Jurkat, Clone E6-1 (cell line): ENCODE measurements around the gene EHD4.

Experiments used
- DNase-seq: peaks from one replicate; pipeline ENCODE4 v3.0.0-alpha.2; 2011; ENCODE audit warnings: low read depth, low spot score
- H3K4me3 ChIP-seq: 2 replicates; pipeline ENCODE4 v1.5.1; 2011; ENCODE audit warnings: mild to moderate bottlenecking, low read length, control low read depth, moderate library complexity

Gene EHD4

DNA sequence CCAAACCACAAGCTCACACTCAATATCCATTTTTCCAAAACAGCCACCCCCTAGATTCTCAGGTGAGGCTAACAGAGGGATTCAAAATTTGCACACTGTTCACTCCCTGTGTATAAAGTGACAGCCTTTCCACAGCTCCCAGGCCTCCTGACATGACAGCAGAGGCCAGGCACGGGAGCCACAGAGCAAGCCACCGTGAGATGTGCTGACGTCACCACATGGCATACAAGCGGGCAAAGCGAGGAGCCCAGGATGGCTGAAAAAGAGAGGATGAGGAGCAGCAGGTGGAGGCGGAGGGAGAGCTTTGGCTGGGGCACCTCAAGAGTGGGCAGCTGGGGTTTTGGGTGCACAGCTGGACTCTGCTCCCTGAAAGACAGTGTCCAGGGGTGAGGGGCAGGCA is 27.1 kb downstream of the EHD4 start:
- no peak overlapping the region for H3K4me3 ChIP-seq
- DNase-seq = no peak

DNA sequence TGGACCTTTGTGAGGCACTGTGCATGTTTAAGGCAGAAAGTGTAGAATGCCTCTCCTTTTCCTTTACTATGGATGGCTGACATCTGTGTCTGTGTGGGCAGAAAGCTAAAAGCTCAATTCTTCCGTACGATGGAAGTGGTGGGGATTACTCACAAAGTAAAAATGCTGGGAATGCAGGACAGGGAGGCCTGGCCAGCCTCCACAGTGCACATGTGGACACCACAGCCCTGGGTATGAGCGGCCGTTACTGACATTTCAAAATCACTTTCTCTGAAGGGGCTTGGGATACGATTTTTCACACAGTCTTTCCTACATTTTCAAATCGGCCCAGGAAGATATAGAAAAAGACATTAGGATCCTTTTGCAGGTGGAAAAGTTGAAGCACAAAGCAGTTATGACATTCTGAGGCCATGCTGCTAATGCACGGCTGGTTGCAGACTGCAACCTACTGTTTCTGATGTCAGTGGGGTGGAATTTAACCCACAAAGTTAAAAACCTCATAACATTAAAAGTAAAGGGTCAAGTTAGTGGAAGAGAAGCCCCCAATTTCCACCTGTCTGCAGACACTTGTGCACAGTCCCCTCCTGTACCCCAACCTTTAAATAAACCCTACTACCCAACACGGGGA is 27.9 kb downstream of the EHD4 start:
- H3K4me3 ChIP-seq = no peak overlapping the region
- no peak for DNase-seq

DNA sequence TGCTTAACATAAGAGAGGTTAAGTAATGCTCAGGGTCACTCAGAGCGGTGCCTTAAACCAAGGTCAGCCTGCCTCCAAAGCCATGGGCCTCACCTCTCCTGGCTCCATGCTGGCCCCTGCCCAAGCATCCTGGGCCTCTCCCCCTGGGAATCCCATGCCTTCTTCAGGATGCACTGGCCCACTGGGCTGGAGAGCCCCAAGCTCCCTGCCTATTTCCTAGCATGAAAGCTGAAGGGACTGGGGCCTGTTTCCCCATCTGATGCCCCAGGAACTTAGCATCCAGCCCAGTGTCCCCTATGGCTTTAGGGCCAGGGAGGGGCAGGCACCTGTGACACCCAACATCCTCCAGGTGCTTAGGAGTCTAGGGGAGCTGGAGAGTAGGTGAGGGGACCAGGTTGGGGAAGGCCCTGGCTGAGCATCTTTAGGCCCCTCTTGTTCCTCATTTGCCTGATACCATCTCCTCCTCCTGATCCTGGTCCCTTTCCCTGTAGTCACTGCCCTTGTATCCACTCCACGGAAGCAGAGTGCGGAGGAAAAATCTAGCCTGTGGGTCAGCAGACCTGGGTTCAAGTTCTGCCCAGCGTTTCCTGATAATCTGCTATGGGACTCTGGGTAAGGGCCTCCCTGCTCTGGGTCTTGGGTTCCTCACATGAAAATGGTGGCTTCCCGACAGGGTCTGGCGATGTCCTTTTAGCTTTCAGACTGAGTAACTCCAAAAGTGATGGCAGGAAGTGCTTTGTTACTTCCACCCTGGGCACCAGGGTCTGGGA is 28.6 kb downstream of the EHD4 start:
- no peak overlapping the region for H3K4me3 ChIP-seq
- no peak for DNase-seq

DNA sequence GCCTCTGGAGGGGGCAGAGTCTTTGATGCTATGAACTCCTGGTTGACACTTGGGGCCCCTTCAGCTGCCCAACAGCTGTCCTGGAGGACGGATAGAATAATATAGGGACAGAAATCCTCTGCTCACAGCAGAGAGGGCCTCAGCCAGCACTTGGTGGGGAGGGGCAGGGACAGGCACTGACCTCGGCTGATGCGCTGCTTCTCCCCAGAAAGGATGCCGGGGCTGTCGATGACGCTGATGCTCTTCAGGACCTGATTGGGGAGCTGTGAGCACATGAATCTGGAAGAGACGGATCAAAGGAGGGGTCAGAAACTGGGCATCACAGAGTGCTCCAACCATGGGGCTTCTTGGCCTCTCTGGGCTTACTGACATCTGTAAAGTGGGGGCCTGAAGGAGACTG is 29.5 kb downstream of the EHD4 start:
- no peak overlapping the region for H3K4me3 ChIP-seq
- no peak for DNase-seq

DNA sequence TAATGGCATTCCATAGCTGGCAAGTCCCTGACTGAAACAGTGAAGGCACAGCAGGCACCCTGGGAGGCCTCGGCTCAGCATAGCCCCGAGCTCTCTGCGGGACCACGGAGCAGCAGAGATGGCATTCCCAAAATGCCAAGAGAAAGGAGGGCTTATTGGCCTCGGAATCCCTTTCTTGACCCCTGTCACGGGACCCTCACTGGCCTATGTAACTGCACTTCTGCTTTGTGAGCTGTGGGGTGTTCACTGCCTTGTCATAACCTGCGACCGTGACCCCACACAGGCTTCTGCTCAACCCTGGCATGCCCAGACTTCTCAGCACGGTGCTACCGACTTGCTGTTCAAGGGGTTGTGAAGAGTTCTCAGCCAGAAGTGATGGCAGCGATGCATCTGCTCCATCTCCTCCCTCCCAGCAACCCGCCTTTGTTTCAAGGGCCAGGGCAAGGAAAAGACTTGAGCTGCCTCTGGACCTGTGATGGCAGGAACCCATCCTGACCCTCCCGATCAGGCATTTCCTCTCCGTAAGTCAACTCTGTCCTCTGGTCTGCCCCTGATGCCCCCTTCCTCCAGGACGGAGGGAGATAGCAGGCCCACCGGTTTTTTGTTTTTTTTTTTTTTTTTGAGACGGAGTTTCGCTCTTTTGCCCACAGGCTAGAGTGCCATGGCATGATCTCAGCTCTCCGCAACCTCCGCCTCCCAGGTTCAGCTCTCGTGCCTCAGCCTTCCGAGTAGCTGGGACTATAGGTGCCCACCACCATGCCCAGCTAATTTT is 30.5 kb downstream of the EHD4 start:
- DNase-seq = no peak
- H3K4me3 ChIP-seq = no peak overlapping the region

DNA sequence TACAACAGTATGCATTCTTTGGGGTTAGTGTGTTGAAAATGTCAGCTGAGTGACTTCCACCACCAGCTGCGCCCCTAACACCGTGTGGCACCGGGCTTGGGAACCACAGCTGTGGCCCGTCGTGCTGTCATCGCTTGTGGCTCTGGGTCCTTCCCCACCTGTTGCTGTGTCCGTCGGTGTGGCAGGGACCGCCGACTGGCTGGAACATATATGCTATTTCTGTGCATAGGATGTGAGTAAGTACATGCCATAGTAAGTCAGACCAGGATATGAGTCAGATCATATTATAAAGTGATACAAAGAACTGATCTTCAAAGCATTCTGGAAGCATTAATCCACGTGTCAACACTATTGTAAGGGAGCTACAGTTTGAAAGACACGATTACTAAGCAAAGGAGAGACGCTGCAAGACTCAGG is 31.9 kb downstream of the EHD4 start:
- H3K4me3 ChIP-seq = no peak overlapping the region
- no peak for DNase-seq

DNA sequence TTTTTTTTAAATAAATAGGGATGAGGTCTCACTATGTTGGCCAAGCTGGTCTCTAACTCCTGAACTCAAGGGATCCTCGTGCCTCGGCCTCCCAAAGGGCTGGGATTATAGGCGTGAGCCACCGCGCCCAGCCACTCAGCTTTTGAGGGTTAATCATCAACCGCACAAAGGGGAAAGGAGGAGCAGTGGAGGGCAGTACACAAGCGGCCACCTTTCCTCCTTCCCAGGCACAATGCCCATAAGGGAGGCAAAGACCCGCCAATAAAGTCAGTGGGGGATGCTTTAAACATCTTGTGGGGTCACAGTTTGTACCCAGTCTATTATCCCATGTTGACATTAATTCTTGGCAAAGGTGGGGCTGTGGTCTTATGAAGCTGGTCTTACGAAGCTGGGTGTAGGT is 32.4 kb downstream of the EHD4 start:
- DNase-seq = no peak
- H3K4me3 ChIP-seq = no peak overlapping the region

DNA sequence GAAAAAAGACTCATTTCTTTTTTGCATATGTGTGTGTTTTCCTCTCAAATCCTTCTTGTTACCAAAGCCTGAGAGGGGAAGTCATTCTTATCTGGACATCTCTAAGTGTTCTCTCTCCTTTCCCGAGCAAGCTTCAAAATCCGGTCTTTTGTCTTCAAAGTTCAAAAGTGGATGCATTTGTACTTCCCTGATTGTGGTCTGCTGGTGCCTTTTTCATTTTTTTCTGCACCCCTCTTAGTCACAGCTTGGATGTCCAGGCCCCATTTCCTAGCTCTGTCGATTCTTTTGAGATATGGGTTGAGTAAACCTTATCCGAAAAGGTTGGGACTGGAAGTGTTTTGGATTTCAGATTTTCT is 34.8 kb downstream of the EHD4 start:
- no peak overlapping the region for H3K4me3 ChIP-seq
- DNase-seq = peak; percentile 8

DNA sequence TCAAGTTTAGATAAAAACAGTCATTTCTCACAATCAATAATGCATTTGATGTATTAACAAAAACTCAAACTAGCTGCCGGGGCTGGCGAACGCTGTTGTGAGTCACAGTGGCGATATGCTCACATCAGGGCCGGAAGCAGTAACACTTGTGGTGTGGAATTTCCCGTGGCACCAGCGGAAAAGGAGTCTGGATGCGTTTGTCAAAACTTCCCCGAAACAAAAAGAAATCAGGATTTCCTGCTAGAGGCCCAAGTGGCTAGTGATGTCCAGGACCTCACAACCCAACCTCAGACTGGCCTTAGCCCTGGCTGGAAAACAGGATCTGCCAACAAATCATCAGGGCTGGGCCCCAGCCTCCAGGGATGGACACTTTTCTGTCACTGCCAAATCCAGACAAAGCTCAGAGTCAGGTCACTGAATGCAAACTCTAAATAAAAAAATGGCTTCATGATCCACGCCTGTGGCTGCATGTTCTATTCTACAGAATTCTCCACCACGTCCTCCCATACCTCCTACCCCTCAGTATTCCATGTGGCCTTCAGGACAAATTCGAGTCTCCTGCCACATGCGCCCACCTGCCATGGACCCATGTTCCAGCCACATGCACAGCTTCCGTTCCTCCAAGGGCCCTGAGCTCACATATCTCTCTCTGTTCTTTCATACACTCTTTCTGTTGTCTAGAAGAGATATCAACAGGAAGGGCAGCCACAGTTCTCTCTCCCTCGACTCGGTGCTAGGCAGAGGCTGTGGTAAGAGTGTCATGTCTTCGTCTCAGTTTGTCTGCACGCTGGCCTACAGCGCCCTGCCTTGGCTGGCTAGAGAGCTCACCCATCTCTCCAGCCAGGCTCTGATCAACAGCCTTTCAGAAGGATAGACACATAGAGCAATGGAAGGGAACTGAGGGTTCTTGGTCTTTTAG is 35.4 kb downstream of the EHD4 start:
- DNase-seq = peak; percentile 55
- H3K4me3 ChIP-seq = no peak overlapping the region

DNA sequence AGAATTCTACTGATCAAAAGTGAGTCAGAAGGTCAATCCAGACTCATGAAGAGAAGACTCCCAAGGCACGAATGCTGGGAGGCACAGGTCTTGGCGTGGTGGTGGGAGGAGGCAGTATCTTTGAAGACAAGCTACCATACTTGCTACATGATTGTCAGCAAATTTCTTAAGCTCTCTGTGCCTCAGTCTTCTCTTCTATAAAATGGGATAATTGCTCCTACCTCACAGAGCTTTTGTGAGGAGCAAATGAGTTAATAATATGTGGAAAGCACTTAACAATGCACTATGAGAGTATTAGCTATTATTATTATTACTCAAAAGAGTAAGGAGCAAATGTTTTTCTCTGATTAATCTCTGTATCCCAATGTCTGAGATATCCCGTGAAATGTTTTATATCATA is 36.2 kb downstream of the EHD4 start:
- DNase-seq = no peak
- H3K4me3 ChIP-seq = no peak overlapping the region

DNA sequence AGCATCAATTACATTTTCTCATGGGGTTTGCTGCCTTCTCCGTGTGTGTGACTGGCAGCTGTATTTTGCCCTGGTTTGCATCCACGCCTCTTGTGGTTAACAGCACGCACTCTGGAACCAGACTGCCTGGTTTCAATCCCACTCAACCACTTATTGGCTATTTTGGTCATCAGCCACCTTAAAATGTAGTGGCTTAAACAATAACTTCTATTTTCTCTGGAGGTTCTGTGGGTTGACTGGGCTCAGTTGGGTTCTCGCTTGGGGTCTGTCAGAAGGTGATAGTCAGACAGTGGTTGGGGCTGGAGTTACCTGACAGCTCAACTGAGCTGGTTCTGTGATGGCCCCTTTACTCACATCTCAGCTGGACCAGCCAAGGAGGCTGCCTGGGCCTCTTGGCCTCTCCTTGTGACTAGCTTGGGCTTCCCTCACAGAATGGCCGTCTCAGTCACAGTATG is 36.8 kb downstream of the EHD4 start:
- H3K4me3 ChIP-seq = no peak overlapping the region
- DNase-seq = peak; percentile 17

DNA sequence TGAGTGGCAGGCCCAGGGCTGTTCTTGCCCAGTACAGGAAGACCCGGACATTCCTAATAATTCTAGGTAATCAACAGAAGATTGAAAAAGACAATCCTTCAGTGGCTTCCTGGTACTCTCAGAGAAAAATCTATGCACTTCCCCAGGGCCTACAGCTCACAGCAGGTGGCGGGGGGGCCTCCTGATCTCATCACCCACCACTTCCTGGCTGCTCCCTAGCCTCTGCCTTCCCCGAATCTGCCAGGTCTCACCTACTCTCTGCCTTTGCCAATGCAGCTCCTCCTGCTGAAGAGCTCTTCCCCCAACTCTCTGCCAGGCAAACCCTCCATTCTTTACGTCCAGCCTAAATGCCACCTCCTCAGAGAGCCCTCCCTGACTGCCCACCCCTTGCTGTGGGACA is 37.5 kb downstream of the EHD4 start:
- DNase-seq = peak; percentile 77
- no peak overlapping the region; the same call in 1 of the 2 replicates for H3K4me3 ChIP-seq

DNA sequence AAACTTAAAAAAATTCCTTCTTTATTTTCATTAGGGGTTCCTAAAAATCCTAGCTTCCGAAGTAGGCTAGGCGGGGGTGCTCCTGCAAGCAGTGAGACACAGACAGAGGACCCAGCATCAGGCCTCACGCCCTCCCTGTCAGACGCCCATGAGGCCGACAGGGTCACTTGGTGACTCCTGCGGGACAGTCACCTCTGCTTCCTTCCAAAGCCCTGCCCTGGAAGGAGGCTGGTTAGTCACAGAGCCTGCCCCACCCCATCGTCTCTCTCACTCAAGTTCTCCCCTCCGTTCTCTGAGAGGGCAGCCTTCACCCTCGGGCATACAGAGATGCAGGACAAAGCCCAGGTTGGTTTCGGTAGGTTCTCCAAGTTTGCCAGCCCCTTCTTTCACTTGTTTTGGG is 38.6 kb downstream of the EHD4 start:
- no peak overlapping the region for H3K4me3 ChIP-seq
- DNase-seq = no peak

DNA sequence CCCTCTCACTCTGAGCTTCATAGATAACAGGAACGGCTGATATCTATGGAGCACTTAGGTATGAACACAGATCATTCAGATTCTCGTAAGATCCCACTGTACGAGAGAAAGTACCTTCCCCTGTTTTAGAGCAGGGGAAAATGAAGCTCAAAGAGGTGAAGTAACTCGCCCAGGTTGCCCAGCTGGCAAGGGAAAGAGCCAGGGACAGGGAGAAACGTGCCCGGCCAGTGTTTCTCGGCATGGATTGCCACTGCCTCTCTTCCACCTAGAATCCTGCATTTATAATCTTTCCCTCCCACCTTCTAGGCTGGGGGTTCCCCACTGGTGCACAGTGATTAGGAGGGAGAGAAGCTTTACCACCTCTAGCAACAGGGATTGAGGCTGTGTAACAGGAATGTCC is 39.0 kb downstream of the EHD4 start:
- DNase-seq = no peak
- H3K4me3 ChIP-seq = no peak overlapping the region

DNA sequence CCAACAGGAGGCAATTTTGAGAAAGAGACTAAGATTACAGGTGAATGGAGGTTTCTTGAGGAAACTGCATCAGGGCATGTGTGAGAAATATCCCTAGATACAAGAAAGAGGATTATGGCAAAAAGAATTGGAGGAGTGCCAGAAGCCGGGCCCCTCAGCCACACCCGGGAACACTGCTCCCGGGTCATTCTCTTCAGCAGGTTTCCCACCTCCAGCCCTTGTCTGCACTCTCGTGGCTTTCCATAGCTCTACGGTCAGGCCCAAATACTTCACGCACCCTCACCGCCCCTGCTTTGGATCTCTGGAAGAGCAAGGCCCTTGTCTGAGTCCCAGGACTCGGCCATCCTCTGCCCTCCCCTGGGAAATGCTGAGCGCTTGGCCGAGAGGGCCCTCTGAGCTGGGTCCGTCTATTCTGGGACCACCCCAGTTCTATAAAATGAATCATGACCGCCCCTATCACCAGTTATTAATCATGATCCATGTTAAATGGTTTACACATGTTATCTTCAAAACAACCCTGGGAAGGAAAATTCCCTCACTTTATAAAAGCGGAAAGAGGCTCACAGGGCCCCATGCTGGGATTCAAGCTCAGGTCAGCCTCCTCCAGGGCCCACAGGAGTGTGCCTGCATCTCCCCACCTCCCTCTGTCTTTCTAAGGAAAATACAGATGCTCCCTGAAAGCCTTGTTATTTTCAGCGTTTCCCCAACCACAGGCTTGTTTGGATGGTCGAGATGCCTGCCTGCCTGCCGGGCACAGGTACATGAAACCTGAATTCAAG is 39.7 kb downstream of the EHD4 start:
- no peak overlapping the region for H3K4me3 ChIP-seq
- no peak for DNase-seq

DNA sequence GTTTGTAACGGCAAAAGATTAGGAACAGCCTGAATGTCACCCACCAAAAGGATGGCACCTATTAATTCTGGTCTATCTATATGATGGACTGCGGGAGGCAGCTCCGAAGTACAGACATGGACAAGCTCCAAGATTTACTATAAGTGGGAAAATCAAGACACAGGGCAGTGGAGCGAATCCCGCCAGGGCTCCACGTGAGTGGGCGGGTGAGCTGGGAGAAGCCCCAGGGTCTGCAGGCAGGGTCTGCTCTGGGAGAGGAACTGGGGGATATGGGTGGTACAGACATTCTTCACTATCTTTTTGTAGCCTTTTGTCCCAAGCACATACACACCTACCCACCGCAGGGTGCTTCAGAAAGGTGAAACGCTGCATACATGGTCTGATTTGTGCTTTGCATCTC is 40.3 kb downstream of the EHD4 start:
- DNase-seq = no peak
- no peak overlapping the region for H3K4me3 ChIP-seq

DNA sequence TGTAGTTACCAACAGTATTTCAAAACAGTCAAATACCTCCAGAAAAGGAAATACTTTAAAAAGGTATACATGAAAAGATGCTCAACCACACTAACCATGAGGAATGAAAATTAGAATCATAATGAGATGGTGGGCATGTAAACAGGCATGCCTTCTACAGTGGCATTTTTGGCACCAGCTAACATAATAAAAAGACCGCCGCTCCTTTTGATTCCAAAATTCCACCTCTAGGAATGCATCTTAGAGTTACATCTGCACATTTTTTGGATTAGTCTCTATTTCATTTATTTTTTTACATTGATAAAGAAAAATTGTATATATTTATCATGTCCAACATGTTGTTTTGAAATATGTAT is 41.5 kb downstream of the EHD4 start:
- DNase-seq = no peak
- H3K4me3 ChIP-seq = no peak overlapping the region

DNA sequence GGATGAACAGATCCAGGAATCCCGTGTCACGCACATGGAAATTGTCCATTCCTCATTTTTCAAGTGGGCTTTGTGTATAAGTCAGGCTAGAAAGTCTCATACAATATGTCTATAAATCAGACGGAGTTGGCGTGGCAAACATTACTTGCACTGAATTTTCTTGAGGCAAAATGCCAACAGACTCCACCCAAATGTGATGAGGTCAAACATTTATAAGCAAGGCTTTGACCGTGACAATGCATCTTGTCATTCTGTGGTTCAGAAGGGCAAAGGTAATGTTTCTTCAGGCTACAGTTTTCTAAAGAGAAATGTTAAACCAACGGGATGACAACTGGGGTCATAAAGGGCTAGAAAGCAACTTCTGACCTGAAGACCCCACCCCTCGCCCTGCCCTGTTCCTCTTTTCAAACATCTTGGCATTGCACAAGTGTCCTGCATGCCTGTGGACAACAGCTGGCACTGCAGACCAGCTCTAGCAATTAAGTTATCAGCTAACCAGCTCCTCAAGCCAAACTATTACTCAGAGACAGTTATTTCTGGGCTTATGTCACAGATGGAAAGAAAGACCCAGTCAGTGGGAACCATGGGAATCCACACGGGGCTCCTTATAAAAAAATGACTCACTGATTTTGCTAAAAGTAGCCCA is 42.0 kb downstream of the EHD4 start:
- no peak overlapping the region for H3K4me3 ChIP-seq
- no peak for DNase-seq
